GM12801 (cell line): Measurements from ENCODE around the gene HDAC3.

Experiments
- TF ChIP-seq, protein P1 (sequence below): IDR thresholded peaks from one replicate; pipeline ENCODE4 v1.5.1; 2011; ENCODE audit warnings: control low read depth; ENCODE audit not compliant: insufficient read length; ENCODE audit errors: extremely low read depth

The HDAC3 gene

GRCh38 chr5:141617128-141617527 lies 19.5 kb downstream of the HDAC3 start:
- TF ChIP-seq, protein P1, sequence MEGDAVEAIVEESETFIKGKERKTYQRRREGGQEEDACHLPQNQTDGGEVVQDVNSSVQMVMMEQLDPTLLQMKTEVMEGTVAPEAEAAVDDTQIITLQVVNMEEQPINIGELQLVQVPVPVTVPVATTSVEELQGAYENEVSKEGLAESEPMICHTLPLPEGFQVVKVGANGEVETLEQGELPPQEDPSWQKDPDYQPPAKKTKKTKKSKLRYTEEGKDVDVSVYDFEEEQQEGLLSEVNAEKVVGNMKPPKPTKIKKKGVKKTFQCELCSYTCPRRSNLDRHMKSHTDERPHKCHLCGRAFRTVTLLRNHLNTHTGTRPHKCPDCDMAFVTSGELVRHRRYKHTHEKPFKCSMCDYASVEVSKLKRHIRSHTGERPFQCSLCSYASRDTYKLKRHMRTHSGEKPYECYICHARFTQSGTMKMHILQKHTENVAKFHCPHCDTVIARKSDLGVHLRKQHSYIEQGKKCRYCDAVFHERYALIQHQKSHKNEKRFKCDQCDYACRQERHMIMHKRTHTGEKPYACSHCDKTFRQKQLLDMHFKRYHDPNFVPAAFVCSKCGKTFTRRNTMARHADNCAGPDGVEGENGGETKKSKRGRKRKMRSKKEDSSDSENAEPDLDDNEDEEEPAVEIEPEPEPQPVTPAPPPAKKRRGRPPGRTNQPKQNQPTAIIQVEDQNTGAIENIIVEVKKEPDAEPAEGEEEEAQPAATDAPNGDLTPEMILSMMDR: no peak

GRCh38 chr5:141615991-141616720 lies 20.5 kb downstream of the HDAC3 start:
- TF ChIP-seq, protein P1: no peak

DNA sequence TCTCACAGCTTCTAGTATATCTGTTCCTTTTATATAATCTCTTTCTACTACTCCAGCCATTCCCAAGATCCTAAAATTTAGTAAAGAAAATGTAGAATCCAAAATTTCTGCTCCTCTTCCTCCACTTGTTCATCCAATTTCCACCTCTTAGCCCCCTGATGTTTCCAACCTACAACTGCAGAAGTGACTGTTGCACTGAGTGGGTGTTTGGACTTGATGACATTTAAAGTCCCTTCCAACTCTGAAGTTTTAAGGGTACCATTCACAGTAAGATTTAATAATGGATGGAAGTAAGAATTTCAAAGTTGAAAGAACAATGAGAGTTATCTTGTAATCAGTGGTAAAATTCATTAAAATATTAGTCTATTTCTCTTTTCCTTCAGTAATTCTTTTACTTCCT lies 23.3 kb downstream of the HDAC3 start:
- TF ChIP-seq, protein P1: no peak

GRCh38 chr5:141611289-141611688 lies 25.4 kb downstream of the HDAC3 start:
- TF ChIP-seq, protein P1: no peak

DNA sequence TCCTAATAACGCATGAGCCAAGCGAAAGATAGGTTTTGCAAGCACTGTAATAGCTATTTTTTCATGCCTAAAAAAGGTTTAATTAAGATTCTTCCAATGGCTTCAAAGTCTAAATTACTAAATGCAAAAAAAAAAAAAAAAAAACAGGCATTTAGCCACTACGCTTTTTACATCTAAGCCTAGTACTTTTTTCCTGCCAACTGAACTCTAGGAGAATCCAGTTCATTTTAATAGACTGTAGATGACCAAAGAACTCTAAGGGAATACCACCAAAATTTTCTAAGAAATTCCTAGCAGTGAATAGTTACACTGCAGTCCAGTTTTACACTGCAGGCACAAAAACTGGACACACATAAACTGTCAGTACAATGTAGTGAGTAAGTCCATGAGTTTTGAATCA lies 27.6 kb downstream of the HDAC3 start:
- TF ChIP-seq, protein P1: no peak

GRCh38 chr5:141608557-141608956 lies 28.1 kb downstream of the HDAC3 start:
- TF ChIP-seq, protein P1: no peak

- TF ChIP-seq, protein P1: no peak
Measured at GRCh38 chr5:141608046-141608445, 28.6 kb downstream of the HDAC3 start.
